Parathyroid adenoma (tissue), 2 donors: ENCODE results near the gene MYD88.

ENCODE experiments used
- H2AFZ ChIP-seq: fragments of 300-600 bp; sonication (generic); one replicate; pipeline ENCODE4 v1.7.0; 2017; ENCODE audit warnings: antibody characterized with exemption, mild to moderate bottlenecking
- H3K27ac ChIP-seq: fragments of 300-600 bp; sonication (generic); one replicate; pipeline ENCODE4 v1.7.0; 2017
- H3K27me3 ChIP-seq: fragments of 300-600 bp; sonication (generic); one replicate; pipeline ENCODE4 v1.7.0; 2017; ENCODE audit warnings: low read length; ENCODE audit not compliant: control insufficient read depth, insufficient read depth
- H3K36me3 ChIP-seq: fragments of 300-600 bp; sonication (generic); one replicate; pipeline ENCODE4 v1.7.0; 2017; ENCODE audit warnings: low read length; ENCODE audit not compliant: control insufficient read depth, insufficient read depth
- H3K4me1 ChIP-seq: fragments of 300-600 bp; sonication (generic); one replicate; pipeline ENCODE4 v1.7.0; 2017; ENCODE audit warnings: control low read depth
- H3K4me2 ChIP-seq: fragments of 300-600 bp; sonication (generic); one replicate; pipeline ENCODE4 v1.7.0; 2017; ENCODE audit warnings: low read length
- H3K4me3 ChIP-seq: fragments of 300-600 bp; sonication (generic); one replicate; pipeline ENCODE4 v1.7.0; 2017; ENCODE audit warnings: low read depth, low read length
- H3K79me2 ChIP-seq: fragments of 300-600 bp; sonication (generic); one replicate; pipeline ENCODE4 v1.7.0; 2017; ENCODE audit warnings: control low read depth
- H3K9ac ChIP-seq: fragments of 300-600 bp; sonication (generic); one replicate; pipeline ENCODE4 v1.7.0; 2017; ENCODE audit warnings: mild to moderate bottlenecking
- H3K9me3 ChIP-seq: fragments of 300-600 bp; sonication (generic); one replicate; pipeline ENCODE4 v1.7.0; 2017; ENCODE audit warnings: low read length; ENCODE audit not compliant: control insufficient read depth
- CTCF ChIP-seq: fragments of 300-600 bp; sonication (generic); IDR thresholded peaks from one replicate; pipeline ENCODE4 v1.7.0; 2017; ENCODE audit warnings: antibody characterized with exemption, mild to moderate bottlenecking
- donor health status: primary hyperparathyroidism.

MYD88 gene

GRCh38 chr3:38111201-38111600 is 27.3 kb upstream of the MYD88 start:
- Histone ChIP-seq H3K9ac (no peak overlapping the region), H3K27ac (no peak overlapping the region)
- TF ChIP-seq CTCF = no peak

DNA sequence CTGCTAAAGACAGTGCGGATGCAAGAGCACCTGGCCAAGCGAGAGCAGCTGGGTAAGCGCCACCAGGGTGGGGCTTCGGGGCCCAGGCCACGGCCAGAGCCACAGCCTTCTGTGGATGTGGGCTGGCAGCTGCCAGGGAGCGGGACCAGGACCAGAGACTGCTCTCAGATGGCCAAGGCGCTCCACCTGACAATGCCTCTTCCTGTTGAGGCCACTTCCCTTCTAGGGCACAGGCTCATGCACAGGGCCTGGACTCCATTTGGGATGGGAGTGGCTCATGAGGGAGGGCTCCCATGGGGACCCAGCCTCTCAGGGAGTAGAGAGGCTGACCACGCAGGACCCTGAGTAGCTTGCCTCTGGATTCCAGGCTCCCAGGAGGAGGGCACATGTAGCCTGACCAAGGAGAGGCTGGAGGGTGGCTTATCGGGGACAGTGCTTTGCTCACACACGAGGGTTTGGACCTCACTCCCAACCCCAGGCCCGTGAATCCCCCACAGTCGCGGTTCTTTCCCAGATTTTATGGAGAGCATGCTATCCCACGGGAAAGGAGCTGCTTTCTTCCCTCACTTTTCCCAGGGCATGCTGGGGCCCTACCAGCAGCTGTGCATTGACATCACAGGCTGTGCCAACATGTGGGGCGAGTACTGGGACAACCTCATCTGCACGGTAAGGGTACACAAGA is 26.6 kb upstream of the MYD88 start:
- no peaks in the 10 kb centered on the region for H3K9me3 ChIP-seq
- no peaks in the 10 kb centered on the region for H3K79me2 ChIP-seq
- TF ChIP-seq CTCF = no peak
- H2AFZ ChIP-seq = no peak overlapping the region
- H3K27ac ChIP-seq = no peak overlapping the region
- H3K4me2 ChIP-seq = no peak overlapping the region
- H3K4me1 ChIP-seq = no peaks in the 10 kb centered on the region
- no peaks in the 10 kb centered on the region for H3K36me3 ChIP-seq
- no peak overlapping the region for H3K4me3 ChIP-seq
- no peaks in the 10 kb centered on the region for H3K27me3 ChIP-seq
- no peak overlapping the region for H3K9ac ChIP-seq

More at GRCh38 chr3:38111201-38111600, 27.3 kb upstream of the MYD88 start:
- Histone ChIP-seq H3K79me2 (no peaks in the 10 kb centered on the region), H3K27me3 (no peaks in the 10 kb centered on the region), H3K4me3 (no peak overlapping the region), H3K4me1 (no peaks in the 10 kb centered on the region), H3K9me3 (no peaks in the 10 kb centered on the region), H3K4me2 (no peak overlapping the region), H2AFZ (no peak overlapping the region), H3K36me3 (no peaks in the 10 kb centered on the region)

- Histone ChIP-seq H2AFZ (no peak overlapping the region), H3K4me1 (no peaks in the 10 kb centered on the region), H3K9me3 (no peaks in the 10 kb centered on the region), H3K4me3 (no peak overlapping the region), H3K27ac (no peak overlapping the region), H3K36me3 (no peaks in the 10 kb centered on the region), H3K27me3 (no peaks in the 10 kb centered on the region), H3K9ac (no peak overlapping the region), H3K79me2 (no peaks in the 10 kb centered on the region), H3K4me2 (no peak overlapping the region)
- no peak for TF ChIP-seq CTCF
Measured at GRCh38 chr3:38112378-38112761, 26.1 kb upstream of the MYD88 start.

DNA sequence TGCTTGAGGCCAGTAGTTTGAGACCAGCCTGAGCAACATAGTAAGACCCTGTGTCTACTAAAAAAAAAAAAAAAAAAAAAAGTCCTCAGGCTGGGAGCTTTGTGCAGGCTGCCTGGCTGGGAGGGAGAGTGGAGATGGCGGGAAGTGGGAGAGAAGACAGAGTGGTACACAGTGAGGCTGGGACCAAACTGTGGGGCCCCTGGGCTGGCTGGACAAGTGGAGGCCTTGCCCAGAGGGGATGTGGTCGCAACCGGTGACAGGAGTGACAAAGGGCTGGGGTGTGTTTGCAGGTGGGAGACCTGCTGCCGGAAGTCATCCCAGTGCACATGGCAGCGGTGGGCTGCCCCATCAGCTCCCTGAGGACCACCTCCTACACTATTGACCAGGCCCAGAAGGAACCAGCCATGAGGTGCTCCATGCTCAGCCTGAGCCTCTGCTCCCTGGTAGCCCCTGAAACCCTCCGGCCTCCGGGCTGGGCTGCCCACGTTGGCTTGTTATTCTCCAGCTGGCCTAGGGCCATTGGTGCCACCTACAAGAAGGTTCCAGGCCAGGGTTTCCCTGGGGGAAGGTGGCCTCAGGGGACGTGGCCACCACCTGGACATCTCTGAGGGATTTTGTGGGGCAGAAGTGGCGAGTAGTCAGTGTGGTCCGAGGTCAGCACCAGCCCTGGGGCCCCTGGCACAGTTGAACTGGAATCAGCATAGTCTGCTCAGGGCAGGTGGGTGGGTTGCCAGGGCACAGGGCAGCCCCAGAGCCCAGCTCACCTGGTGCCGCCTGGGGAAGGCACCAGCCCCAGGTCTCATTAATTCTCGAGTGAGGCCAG is 24.2 kb upstream of the MYD88 start:
- H3K4me3 ChIP-seq = no peak overlapping the region
- H3K9ac ChIP-seq = no peak overlapping the region
- H3K79me2 ChIP-seq = no peaks in the 10 kb centered on the region
- H3K36me3 ChIP-seq = no peaks in the 10 kb centered on the region
- H3K9me3 ChIP-seq = no peaks in the 10 kb centered on the region
- H3K27ac ChIP-seq = no peak overlapping the region
- H3K27me3 ChIP-seq = no peaks in the 10 kb centered on the region
- H2AFZ ChIP-seq = no peak overlapping the region
- no peak overlapping the region for H3K4me2 ChIP-seq
- H3K4me1 ChIP-seq = no peaks in the 10 kb centered on the region
- TF ChIP-seq CTCF = no peak
